GM18508 (cell line): ENCODE data around the gene NOVA1.

Experiments used
- ATAC-seq: cut with Tn5 transposase; IDR thresholded peaks from one replicate; pipeline ENCODE4 v1.9.1; 2021; ENCODE audit warnings: moderate number of reproducible peaks; ENCODE audit not compliant: insufficient read depth, unreplicated experiment

NOVA1 gene

GRCh38 chr14:26454105-26454504 lies 143.7 kb downstream of the NOVA1 start:
- no peak for ATAC-seq

DNA sequence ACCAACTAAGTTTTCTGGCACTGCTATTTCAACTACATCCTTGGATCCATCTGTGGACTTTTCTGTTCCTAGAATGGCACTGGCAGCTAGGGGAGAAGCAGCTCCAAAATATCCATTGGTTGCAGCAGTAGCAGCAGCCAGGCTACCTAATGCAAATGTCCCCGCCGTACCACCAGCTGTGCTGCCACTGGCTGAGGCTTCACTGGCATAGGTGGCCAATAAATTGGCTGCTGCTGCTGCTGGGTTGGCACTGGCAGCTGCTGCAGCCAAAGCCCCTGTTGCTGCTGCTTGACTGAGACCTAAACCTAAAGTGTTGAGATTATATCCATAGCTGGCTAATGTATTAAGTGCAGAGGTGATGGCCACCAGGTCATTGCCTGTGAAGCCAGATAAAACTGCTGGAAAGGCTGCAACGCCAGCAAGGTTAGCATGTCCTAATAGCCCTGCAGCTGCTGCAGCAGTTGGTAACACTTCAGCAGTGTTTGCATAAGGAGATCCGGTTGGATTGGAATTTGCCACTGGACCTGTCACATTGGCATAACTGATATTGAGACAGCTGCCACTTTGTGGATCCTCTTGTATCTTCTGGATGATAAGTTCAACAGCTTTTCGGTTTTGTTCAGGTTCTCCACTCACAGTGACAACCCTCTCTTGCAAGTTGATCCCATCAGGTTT lies 149.5 kb downstream of the NOVA1 start:
- no peak for ATAC-seq

GRCh38 chr14:26444822-26445221 lies 153.0 kb downstream of the NOVA1 start:
- ATAC-seq = no peak

GRCh38 chr14:26443654-26444053 lies 154.2 kb downstream of the NOVA1 start:
- ATAC-seq = no peak

DNA sequence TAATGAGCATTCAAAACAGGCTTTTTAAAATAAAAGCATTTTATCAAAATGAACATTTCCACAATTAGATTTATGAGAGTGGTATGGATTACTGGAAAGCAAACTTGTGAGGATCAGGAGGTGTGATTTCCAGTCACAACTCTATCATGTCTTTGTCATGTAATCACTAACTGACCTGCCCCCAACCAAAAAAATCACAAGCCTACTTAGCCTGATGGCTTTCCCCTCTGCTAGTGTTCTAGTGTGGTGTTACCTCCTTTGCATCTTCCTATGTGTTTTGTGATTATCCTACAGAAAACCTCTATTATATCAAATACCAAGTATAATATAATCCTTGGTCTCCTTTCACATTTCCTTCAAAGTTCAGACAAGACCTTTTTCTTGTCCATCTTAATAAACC lies 168.6 kb downstream of the NOVA1 start:
- ATAC-seq = no peak

DNA sequence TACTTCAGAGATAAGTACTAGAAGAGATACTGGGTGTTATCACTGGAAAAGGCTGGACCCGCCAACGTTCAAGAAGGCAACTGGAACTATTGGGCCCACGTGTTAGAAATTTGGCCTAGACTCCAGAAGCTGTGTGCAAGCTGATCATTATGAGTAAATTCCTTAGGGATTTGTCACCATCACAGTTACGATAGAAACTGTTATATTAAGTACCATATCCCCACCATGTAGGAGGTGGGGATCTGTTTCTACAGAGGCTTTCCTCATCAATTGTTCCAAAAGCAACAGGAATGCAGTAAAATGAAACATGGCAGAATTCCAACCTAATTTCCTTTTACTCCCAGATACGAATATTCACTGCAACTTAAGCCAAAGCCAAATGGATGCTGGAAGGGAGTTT lies 170.7 kb downstream of the NOVA1 start:
- no peak for ATAC-seq

GRCh38 chr14:26424537-26424936 lies 173.3 kb downstream of the NOVA1 start:
- ATAC-seq = no peak

DNA sequence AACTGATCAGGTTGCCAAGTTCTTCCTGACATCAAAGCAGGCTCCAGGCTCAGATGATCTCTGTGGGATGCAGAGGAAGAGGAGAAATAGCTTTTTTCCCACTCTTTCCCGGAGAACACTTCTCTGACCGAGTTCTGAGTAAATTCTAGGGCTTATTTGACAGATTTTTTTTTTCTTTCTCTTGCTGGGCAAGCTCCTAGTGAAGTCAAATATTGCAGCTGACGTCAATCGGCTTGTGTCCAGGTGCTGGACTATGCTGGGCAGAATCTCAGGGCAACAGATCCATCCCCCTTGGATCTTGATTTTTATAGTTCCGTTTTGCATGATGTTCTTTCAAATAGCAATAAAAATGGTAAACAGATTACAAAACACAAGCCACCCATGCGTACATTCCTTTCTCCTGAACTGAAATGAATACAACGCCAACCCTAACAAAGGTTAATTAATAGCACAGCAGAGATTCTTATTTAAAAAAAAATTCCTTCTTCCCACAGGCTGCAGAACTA lies 182.2 kb downstream of the NOVA1 start:
- no peak for ATAC-seq

DNA sequence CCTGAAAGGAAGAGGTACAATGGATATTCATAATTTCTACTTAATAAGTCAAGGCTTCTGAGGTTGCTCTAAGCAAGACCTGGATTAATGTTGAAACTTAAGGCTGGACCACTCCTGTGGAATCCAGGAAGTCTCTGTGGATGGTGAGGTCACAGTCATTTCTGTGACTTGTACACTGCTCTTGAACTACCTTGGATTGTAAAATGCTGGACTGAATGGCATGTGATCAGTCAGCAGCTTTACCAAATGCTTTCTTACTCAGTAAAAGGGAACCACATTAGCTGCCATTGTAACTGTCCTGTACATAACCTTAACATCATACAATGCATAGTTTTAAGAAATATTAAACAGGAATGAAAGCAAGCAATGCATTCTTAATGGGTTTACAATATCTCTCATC lies 182.9 kb downstream of the NOVA1 start:
- ATAC-seq = no peak

- no peak for ATAC-seq
Observed at GRCh38 chr14:26414103-26414502, 183.7 kb downstream of the NOVA1 start.

GRCh38 chr14:26412421-26412820 lies 185.4 kb downstream of the NOVA1 start:
- ATAC-seq = no peak

DNA sequence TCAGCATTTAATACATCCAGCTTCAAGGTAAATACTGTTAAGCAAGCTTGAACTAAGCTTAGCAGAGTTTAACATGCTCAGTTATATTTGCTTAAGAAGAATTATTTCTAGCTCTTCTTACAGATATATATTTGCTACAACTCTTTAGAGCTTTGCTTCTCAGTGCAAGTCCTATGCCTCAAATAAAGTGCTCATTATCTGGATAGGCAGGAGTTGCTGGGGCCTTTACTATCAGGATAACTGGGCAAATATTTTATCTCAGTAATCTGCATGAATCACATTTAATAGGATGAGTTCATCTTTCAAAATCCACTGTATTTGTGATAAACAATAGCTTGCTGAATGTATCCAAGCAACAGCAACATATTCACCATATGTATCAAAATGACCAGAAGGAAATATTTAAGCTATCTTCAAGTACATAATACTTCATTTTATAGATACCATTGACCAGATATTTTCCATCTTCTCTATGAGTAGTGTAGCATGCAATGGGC lies 187.6 kb downstream of the NOVA1 start:
- ATAC-seq = no peak

GRCh38 chr14:26404927-26405326 lies 192.9 kb downstream of the NOVA1 start:
- no peak for ATAC-seq

- no peak for ATAC-seq
Observed at GRCh38 chr14:26403760-26404159, 194.1 kb downstream of the NOVA1 start.

DNA sequence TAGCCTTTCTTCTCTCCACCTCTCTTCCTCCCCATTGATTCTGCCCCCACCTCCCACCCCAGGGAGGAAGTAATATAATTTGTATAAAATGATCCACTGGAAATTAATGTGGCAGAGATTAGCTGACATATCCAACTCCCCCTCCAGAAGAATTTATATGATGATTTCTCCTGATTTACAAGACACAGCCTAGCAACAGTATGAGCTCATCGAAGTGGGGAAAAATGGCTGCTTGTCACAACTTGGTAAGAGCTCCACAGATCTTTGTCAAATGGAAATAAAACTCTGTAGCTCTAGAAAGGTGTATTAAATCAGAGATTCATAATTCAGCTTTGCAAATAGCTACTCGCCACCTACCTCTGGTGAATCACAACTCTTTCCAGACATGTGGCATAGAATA lies 195.7 kb downstream of the NOVA1 start:
- no peak for ATAC-seq

DNA sequence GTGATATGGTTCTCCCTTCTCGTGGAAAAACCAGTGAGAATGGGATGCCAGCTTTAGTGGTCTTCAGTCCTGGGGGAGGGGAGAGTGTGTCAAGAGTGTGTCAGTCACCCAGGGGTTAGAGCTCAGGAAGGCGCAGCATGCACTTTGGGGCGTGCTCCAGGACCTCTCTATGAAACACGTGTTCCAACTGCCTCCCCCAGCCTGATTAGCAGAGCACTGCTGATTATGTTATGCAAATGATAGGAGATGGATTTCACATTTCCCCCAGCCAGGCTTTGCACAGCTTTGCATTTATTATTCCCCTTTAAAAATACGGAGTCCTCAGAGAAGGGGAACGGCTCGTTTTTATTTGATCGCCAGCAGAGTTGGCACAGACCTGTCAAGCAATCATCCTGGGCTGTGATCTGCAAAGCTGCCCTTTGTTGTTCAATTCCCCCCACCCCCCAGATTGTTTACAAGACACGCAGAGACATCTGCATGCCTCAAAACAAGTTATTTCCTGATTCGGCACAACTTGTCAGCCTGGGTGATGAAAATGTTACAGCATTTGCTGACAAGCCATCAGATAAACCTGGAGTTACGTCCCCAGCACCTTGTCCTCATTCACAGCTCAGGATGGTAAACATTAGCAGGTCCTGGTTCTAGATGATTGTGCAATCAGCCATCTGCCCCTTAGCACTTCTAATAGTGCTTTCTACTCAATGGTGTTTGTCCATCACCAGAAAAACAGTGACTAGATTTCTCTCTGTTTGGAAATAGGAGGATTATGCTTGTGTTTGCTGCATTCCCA lies 196.5 kb downstream of the NOVA1 start:
- no peak for ATAC-seq

DNA sequence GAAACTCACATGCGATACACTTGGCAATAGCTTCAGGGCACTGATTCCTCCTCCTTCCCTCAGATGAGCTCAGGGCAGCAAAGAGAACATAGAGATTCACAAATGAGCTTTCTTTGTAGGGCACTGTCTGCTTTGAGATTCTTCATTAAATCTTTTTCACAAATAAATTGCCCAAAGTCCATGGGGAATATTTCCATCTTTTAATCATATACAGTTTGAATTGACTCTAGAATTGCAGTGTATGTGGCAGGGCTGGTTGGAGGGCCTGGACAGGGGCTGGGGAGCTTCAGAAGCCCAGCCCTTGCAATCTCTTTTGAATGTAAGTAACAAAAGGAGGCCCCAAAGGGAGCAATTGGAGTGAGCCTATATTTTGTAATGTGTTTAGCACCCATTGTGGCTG lies 197.5 kb downstream of the NOVA1 start:
- no peak for ATAC-seq

DNA sequence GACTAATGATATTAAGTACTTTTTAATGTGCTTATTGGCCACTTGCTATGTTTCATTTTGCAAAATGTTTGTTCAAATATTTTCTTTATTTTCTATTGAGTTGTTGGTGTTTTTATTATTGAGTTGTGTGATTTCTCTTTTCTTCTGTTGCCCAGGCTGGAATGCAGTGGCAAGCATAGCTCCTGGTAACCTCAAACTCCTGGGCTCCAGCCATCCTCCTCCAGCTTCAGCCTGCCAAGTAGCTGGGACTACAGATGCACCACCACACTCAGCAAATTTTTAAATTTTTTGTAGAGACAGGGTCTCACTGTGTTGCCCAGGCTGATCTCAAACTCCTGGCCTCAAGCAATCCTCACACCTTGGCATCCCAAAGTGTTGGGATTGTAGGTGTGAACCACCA lies 199.2 kb downstream of the NOVA1 start:
- ATAC-seq = no peak
